Measurements from ENCODE around the gene CIT.

- peak; percentile 77 to 92 (median 86) for TF ChIP-seq POLR2AphosphoS5 (IDR thresholded peaks at IDR 0.05)
- TF ChIP-seq EP300 (IDR thresholded peaks at IDR 0.05) = no peak
These were observed 209.4 kb downstream of the CIT start, which contains the start of gene PRKAB1 for GRCh38 chr12:119667577-119668323.

Data from sigmoid colon (tissue), 4 donors.